Fibroblast of the aortic adventitia (primary cell): ENCODE data around the gene NEUROD4. TPM values are rescaled to one million over a fixed set of nuclear protein-coding genes. Genes with fewer than 3 reads are reported as not detected.

Source experiments
- DNase-seq: peaks from one replicate; pipeline ENCODE4 v3.0.0-alpha.2; 2010; ENCODE audit warnings: low read depth
- H3K4me3 ChIP-seq: 2 replicates; pipeline ENCODE4 v1.5.1; 2011; ENCODE audit warnings: low read depth, mild to moderate bottlenecking, control low read depth, low read length, moderate library complexity
- CTCF ChIP-seq: IDR thresholded peaks from 2 replicates; pipeline ENCODE4 v1.5.1; 2011; ENCODE audit warnings: mild to moderate bottlenecking, low read length, control low read depth, inconsistent platforms; ENCODE audit not compliant: insufficient read depth
- total RNA-seq: library from RNA; depleted of rRNA; stranded (reverse); fragments of >200 nt; gene quantifications from 2 replicates; pipeline ENCODE4 v1.2.3, GENCODE V29; 2012; ENCODE audit warnings: low replicate concordance

NEUROD4 gene
- total RNA-seq, 1 donor = not detected

- no peak for DNase-seq
- H3K4me3 ChIP-seq = no peak overlapping the region
- no peak for TF ChIP-seq CTCF
These were observed 21.7 kb upstream of the NEUROD4 start for GRCh38 chr12:54997929-54998522.

GRCh38 chr12:54998958-54999510 is 20.7 kb upstream of the NEUROD4 start:
- TF ChIP-seq CTCF = no peak
- H3K4me3 ChIP-seq = no peak overlapping the region
- DNase-seq = no peak

- TF ChIP-seq CTCF = no peak
- no peak for DNase-seq
- H3K4me3 ChIP-seq = no peak overlapping the region
These were observed 18.4 kb upstream of the NEUROD4 start for GRCh38 chr12:55001198-55001868.

GRCh38 chr12:55002355-55002754 is 17.4 kb upstream of the NEUROD4 start:
- no peak for TF ChIP-seq CTCF
- H3K4me3 ChIP-seq = no peak overlapping the region
- DNase-seq = no peak

- no peak overlapping the region for H3K4me3 ChIP-seq
- no peak for TF ChIP-seq CTCF
- no peak for DNase-seq
These were observed 10.7 kb upstream of the NEUROD4 start for GRCh38 chr12:55008944-55009585.

GRCh38 chr12:55017416-55017925 is 2.3 kb upstream of the NEUROD4 start:
- DNase-seq = no peak
- no peak overlapping the region for H3K4me3 ChIP-seq

More at GRCh38 chr12:55017416-55017925, 2.3 kb upstream of the NEUROD4 start:
- TF ChIP-seq CTCF = no peak
